Tibial artery (tissue), 4 donors: ENCODE measurements around the gene CAPNS2.

Experiments used
- DNase-seq, 2 donors: peaks; one replicate each; pipeline ENCODE4 v3.0.0-alpha.2; 2019
- H3K27ac ChIP-seq, 2 donors: fragments of 200-600 bp; sonication (generic) in 1 of 2; 1 replicate in 1 of 2; 2 replicates in 1 of 2; pipeline ENCODE4 v1.5.1; 2018 to 2019; ENCODE audit warnings: mild to moderate bottlenecking in 1 of 2
- H3K27me3 ChIP-seq, 2 donors: fragments of 200-600 bp; sonication (generic) in 1 of 2; one replicate each; pipeline versions ENCODE4 v1.5.1 to v1.6.0; 2016 to 2019
- H3K36me3 ChIP-seq, 3 donors: fragments of 200-600 bp; sonication (generic) in 2 of 3; one replicate each; pipeline ENCODE4 v1.5.1; 2016 to 2019; ENCODE audit warnings: mild to moderate bottlenecking in 2 of 3
- H3K4me1 ChIP-seq, 4 donors: fragments of 200-600 bp; sonication (generic) in 2 of 4; 1 replicate in 3 of 4; 2 replicates in 1 of 4; pipeline ENCODE4 v1.5.1; 2016 to 2019
- H3K4me3 ChIP-seq, 2 donors: fragments of 200-600 bp; sonication (generic) in 1 of 2; 1 replicate in 1 of 2; 2 replicates in 1 of 2; pipeline ENCODE4 v1.5.1; 2018 to 2019; ENCODE audit warnings: mild to moderate bottlenecking in 2 of 2
- H3K9me3 ChIP-seq, 3 donors: fragments of 200-600 bp; sonication (generic) in 1 of 3; one replicate each; pipeline ENCODE4 v1.5.1; 2016 to 2019
- intact Hi-C: fragments of 100-400 bp; cut with DNase I; formaldehyde crosslinking; loops from one replicate; pipeline ENCODE4 v1.15.0; 2023; ENCODE audit warnings: low total_unique reads
- TF ChIP-seq, protein P1 (sequence below), 2 experiments: fragments of 200-600 bp in 1 of 2; fragments of 450-650 bp in 1 of 2; IDR thresholded peaks; one replicate each; pipeline ENCODE4 v1.5.1; 2017 to 2019; ENCODE audit warnings: antibody characterized with exemption in 2 of 2, mild to moderate bottlenecking in 1 of 2, moderate library complexity in 1 of 2

CAPNS2 gene

DNA sequence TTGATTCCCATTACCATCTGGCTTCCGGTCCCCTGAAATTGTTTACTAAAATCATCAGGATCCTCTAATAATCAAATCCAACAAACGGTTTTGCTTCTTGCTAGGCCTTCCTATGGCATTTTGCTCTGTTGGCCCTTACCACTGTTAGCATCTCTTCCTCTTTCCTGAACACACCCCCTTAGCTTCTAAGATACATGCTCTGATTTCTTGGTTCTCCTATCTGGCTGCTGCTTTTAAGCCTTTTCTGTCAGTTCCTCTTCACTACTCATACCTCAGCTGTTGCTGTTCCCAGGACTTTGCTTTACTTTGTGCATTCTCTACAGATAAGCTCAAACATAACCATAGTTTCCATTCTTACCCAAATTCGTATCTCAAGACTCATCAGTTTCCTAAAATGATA is 11.4 kb downstream of the CAPNS2 start:
- Histone ChIP-seq H3K9me3 (no peaks in the 10 kb centered on the region), H3K27me3 (no peaks in the 10 kb centered on the region), H3K27ac (no peak overlapping the region), H3K36me3 (peaks cover 0 to 10% (median 5%) of the 10 kb centered on the region in 3 donors), H3K4me1 (no peaks in the 10 kb centered on the region), H3K4me3 (no peak overlapping the region)
- TF ChIP-seq, protein P1, sequence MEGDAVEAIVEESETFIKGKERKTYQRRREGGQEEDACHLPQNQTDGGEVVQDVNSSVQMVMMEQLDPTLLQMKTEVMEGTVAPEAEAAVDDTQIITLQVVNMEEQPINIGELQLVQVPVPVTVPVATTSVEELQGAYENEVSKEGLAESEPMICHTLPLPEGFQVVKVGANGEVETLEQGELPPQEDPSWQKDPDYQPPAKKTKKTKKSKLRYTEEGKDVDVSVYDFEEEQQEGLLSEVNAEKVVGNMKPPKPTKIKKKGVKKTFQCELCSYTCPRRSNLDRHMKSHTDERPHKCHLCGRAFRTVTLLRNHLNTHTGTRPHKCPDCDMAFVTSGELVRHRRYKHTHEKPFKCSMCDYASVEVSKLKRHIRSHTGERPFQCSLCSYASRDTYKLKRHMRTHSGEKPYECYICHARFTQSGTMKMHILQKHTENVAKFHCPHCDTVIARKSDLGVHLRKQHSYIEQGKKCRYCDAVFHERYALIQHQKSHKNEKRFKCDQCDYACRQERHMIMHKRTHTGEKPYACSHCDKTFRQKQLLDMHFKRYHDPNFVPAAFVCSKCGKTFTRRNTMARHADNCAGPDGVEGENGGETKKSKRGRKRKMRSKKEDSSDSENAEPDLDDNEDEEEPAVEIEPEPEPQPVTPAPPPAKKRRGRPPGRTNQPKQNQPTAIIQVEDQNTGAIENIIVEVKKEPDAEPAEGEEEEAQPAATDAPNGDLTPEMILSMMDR (IDR thresholded peaks at IDR 0.05), result no peak
- intact Hi-C loops, result no loop called here
- DNase-seq, result no peak

DNA sequence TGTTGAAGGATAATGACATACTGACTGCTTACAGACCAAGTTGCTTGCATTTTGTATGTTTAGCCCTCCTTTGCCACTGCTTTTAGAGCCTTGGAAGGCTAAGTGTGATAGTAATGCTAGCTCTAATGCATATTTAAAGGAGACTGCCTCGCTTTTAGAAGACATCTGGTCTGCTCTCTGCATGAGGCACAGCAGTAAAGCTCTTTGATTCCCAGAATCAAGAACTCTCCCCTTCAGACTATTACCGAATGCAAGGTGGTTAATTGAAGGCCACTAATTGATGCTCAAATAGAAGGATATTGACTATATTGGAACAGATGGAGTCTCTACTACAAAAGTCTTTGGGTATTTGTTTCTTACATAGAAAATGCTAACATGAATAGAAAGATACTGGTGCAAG is 19.1 kb downstream of the CAPNS2 start:
- TF ChIP-seq, protein P1 (IDR thresholded peaks at IDR 0.05), result no peak
- no peaks in the 10 kb centered on the region for H3K9me3 ChIP-seq
- no peaks in the 10 kb centered on the region for H3K4me1 ChIP-seq
- intact Hi-C loops, result no loop called here
- DNase-seq, result no peak
- H3K36me3 ChIP-seq, result peaks cover 0 to 4% (median 0%) of the 10 kb centered on the region in 3 donors
- no peaks in the 10 kb centered on the region for H3K27me3 ChIP-seq
- no peak overlapping the region for H3K27ac ChIP-seq
- no peak overlapping the region for H3K4me3 ChIP-seq

DNA sequence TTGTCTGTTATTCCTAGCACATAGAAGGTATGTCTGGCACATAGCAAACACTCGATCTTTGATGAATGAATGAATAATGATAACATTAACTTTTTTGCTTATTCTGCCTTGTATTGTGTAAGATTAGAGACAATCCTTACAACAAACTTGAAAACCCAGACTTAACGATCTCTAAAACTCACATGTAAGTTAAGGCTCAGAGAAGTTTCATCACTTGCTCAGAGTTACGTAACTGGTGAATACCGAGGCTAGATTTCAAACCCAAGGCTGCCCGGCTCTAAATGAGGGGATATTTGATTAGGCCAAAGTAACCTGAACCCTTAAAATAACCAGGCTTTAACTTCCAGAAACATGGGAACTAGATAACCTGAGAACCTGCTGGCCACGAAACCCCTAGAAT is 22.3 kb downstream of the CAPNS2 start:
- intact Hi-C loops, result no loop called here
- Histone ChIP-seq H3K9me3 (no peaks in the 10 kb centered on the region), H3K27ac (no peak overlapping the region), H3K27me3 (peaks cover 0 to 4% of the 10 kb centered on the region in 2 donors), H3K4me3 (no peak overlapping the region), H3K4me1 (no peaks in the 10 kb centered on the region), H3K36me3 (no peaks in the 10 kb centered on the region)
- DNase-seq, result no peak
- TF ChIP-seq, protein P1 (IDR thresholded peaks at IDR 0.05), result no peak

DNA sequence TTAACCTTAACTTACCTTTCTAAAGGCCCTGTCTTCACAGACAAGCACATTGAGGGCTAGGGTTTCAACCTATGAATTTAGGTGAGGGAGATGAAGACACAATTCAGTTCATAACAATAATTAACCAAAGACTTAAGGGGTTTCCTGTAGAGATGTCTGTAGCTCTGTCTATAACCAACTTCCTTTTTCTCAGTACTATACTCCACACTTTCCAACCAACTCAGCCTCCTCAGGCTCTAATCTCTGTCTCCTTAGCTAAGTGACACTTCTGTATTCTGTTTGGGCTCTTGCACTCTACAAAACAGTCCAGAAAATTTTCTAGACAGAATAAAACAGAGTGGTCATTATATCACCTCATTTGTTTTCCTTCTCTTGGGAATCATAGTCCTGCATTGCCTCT is 25.8 kb downstream of the CAPNS2 start:
- Histone ChIP-seq H3K27me3 (peaks cover 0 to 9% of the 10 kb centered on the region in 2 donors), H3K4me3 (no peak overlapping the region), H3K9me3 (no peaks in the 10 kb centered on the region), H3K4me1 (no peaks in the 10 kb centered on the region), H3K27ac (no peak overlapping the region), H3K36me3 (no peaks in the 10 kb centered on the region)
- no peak for DNase-seq
- intact Hi-C loops, result no loop called here
- TF ChIP-seq, protein P1 (IDR thresholded peaks at IDR 0.05), result no peak

DNA sequence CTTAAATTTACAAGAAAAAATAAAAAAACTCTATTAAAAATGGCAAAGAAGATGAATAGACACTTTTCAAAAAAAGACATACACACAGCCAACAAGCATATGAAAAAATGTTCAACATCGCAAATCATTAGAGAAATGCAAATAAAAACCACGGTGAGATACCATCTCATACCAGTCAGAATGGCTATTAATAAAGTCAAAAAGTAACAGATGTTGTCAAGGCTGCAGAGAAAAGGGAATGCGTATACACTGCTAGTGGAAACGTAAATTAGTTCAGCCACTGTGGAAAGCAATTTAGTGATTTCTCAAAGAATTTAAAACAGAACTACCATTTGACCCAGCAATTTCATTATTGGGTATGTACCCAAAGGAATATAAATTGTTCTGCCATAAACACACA is 31.4 kb downstream of the CAPNS2 start:
- H3K4me3 ChIP-seq, result no peak overlapping the region
- no peak overlapping the region for H3K27ac ChIP-seq
- no peak for DNase-seq
- H3K27me3 ChIP-seq, result peaks cover 0 to 9% of the 10 kb centered on the region in 2 donors
- H3K9me3 ChIP-seq, result no peaks in the 10 kb centered on the region
- no peaks in the 10 kb centered on the region for H3K36me3 ChIP-seq
- intact Hi-C loops, result no loop called here
- TF ChIP-seq, protein P1 (IDR thresholded peaks at IDR 0.05), result no peak
- no peaks in the 10 kb centered on the region for H3K4me1 ChIP-seq

DNA sequence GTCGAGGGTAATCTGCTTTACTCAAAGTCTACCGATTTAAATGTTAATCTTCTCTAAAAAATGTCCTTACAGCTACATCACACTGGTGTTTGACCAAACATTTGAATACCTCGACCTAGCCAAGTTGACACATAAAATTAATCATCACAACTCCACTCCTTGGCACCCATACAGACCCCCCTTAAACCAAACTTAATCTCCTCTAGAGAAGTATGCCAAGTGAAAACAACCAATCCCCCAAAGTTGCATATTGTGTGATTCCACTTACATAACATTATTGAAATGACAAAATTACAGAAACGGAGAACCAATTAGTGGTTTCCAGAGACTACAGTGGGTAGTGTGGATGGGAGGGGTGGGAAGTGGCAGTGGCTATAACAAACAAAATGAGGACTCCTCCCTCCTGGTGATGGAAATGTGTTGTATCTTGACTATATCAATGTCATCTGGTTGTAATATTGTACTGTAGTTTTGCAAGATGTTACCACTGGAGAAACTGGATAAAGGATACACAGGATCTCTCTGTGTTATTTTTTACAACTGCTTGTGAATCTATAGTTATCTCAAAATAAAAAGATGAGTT is 39.4 kb downstream of the CAPNS2 start:
- H3K9me3 ChIP-seq, result peaks cover 0 to 3% (median 0%) of the 10 kb centered on the region in 3 donors
- no peaks in the 10 kb centered on the region for H3K27me3 ChIP-seq
- no peaks in the 10 kb centered on the region for H3K4me1 ChIP-seq
- H3K4me3 ChIP-seq, result no peak overlapping the region
- intact Hi-C loops, result no loop called here
- TF ChIP-seq, protein P1 (IDR thresholded peaks at IDR 0.05), result no peak
- no peaks in the 10 kb centered on the region for H3K36me3 ChIP-seq
- no peak overlapping the region for H3K27ac ChIP-seq
- no peak for DNase-seq
